Central memory CD4-positive, alpha-beta T cell (primary cell): ENCODE results near the gene WASHC1.
"Not testable (repeated sequence)": the region's sequence is repeated elsewhere in the genome, so short reads cannot be mapped to it uniquely, and the experiment has no call there.

Source experiments
- DNase-seq: peaks from one replicate; pipeline ENCODE4 v3.0.0; 2022

Gene WASHC1

GRCh38 chr9:14129-14809 lies 15.0 kb downstream of the WASHC1 start:
- not testable (repeated sequence) for DNase-seq

GRCh38 chr9:11206-11605 lies 18.1 kb downstream of the WASHC1 start:
- DNase-seq, result peak; percentile 63

- not testable (repeated sequence) for DNase-seq
Measured at GRCh38 chr9:10653-11053, 18.6 kb downstream of the WASHC1 start.

- DNase-seq, result not testable (repeated sequence)
Measured at GRCh38 chr9:10207-10606, 19.0 kb downstream of the WASHC1 start.
